ENCODE measurements around the gene NOS3.

DNA sequence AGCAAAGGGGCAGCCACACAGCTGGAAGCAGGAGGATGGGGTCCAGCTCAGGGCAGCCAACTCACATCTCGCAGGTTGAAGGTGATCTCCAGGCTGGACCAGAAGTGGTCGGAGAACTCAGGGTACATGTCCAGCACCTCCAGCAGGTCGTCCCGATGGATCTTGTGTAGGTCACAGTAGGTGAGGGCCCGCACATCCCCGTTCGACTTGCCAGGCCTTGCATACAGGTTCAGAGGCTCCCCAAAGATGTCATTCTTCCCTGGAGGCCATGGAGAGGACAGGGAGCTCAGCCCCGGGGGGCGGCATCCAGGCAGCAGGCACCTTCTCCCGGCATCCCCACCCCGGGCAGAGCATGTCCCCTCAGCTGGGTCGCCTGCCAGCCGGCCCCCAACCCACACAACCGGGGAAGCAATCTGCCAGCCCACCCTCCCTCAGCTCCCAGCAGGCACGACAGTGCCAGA lies 42.0 kb upstream of the NOS3 start:
- TF ChIP-seq POLR2AphosphoS5 (IDR thresholded peaks at IDR 0.05; ENCODE audit: low read depth, low read length) (no peak), SIN3A (IDR thresholded peaks at IDR 0.05; ENCODE audit: borderline replicate concordance, insufficient read depth, low read length) (no peak)
- TF ChIP-seq, protein P1, sequence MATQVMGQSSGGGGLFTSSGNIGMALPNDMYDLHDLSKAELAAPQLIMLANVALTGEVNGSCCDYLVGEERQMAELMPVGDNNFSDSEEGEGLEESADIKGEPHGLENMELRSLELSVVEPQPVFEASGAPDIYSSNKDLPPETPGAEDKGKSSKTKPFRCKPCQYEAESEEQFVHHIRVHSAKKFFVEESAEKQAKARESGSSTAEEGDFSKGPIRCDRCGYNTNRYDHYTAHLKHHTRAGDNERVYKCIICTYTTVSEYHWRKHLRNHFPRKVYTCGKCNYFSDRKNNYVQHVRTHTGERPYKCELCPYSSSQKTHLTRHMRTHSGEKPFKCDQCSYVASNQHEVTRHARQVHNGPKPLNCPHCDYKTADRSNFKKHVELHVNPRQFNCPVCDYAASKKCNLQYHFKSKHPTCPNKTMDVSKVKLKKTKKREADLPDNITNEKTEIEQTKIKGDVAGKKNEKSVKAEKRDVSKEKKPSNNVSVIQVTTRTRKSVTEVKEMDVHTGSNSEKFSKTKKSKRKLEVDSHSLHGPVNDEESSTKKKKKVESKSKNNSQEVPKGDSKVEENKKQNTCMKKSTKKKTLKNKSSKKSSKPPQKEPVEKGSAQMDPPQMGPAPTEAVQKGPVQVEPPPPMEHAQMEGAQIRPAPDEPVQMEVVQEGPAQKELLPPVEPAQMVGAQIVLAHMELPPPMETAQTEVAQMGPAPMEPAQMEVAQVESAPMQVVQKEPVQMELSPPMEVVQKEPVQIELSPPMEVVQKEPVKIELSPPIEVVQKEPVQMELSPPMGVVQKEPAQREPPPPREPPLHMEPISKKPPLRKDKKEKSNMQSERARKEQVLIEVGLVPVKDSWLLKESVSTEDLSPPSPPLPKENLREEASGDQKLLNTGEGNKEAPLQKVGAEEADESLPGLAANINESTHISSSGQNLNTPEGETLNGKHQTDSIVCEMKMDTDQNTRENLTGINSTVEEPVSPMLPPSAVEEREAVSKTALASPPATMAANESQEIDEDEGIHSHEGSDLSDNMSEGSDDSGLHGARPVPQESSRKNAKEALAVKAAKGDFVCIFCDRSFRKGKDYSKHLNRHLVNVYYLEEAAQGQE (IDR thresholded peaks at IDR 0.05; ENCODE audit: insufficient read depth in 1 of 2, low read depth in 2 of 2, low read length in 2 of 2) = no peak

Measured in PFSK-1 (cell line).